ENCODE measurements around the gene IFNAR1.
"Not testable (repeated sequence)": the region's sequence is repeated elsewhere in the genome, so short reads cannot be mapped to it uniquely, and the experiment has no call there.

The IFNAR1 gene

GRCh38 chr21:33348706-33349105, 23.9 kb downstream of the IFNAR1 start:
- H3K27ac ChIP-seq (ENCODE audit: low read depth, low read length), result no peak overlapping the region
- no peaks in the 10 kb centered on the region for H3K79me2 ChIP-seq (ENCODE audit: control insufficient read depth, insufficient read depth, low read length, unreplicated experiment)
- peaks cover 21% of the 10 kb centered on the region; the same call in 1 of the 2 replicates for H3K36me3 ChIP-seq (ENCODE audit: insufficient read depth, low read length)

GRCh38 chr21:33350676-33351075, 25.9 kb downstream of the IFNAR1 start:
- H3K36me3 ChIP-seq (ENCODE audit: insufficient read depth, low read length), result peaks cover 20% of the 10 kb centered on the region; the same call in 1 of the 2 replicates
- no peak overlapping the region for H3K27ac ChIP-seq (ENCODE audit: low read depth, low read length)
- H3K27me3 ChIP-seq (ENCODE audit: insufficient read depth, low read length), result no peaks in the 10 kb centered on the region
- H3K4me1 ChIP-seq (ENCODE audit: control insufficient read depth, insufficient read depth, low read length, unreplicated experiment), result no peaks in the 10 kb centered on the region
- H3K4me3 ChIP-seq (ENCODE audit: low read depth, low read length), result no peak overlapping the region
- H3K79me2 ChIP-seq (ENCODE audit: control insufficient read depth, insufficient read depth, low read length, unreplicated experiment), result no peaks in the 10 kb centered on the region
- no peak overlapping the region for H2AFZ ChIP-seq (ENCODE audit: low read length, unreplicated experiment)

More at GRCh38 chr21:33348706-33349105, 23.9 kb downstream of the IFNAR1 start:
- Histone ChIP-seq H3K4me3 (ENCODE audit: low read depth, low read length) (no peak overlapping the region), H2AFZ (ENCODE audit: low read length, unreplicated experiment) (no peak overlapping the region), H3K27me3 (ENCODE audit: insufficient read depth, low read length) (no peaks in the 10 kb centered on the region), H3K4me1 (ENCODE audit: control insufficient read depth, insufficient read depth, low read length, unreplicated experiment) (no peaks in the 10 kb centered on the region)

- Histone ChIP-seq H3K79me2 (ENCODE audit: control insufficient read depth, insufficient read depth, low read length, unreplicated experiment) (no peaks in the 10 kb centered on the region), H3K36me3 (ENCODE audit: insufficient read depth, low read length) (peaks cover 9% of the 10 kb centered on the region; the same call in 1 of the 2 replicates), H3K4me1 (ENCODE audit: control insufficient read depth, insufficient read depth, low read length, unreplicated experiment) (peaks cover under 1% of the 10 kb centered on the region), H3K27me3 (ENCODE audit: insufficient read depth, low read length) (no peaks in the 10 kb centered on the region), H3K27ac (ENCODE audit: low read depth, low read length) (no peak overlapping the region), H3K4me3 (ENCODE audit: low read depth, low read length) (peak overlapping the region; percentile 17; the same call in 1 of the 2 replicates), H2AFZ (ENCODE audit: low read length, unreplicated experiment) (no peak overlapping the region)
Observed at GRCh38 chr21:33355355-33355754, 30.6 kb downstream of the IFNAR1 start.

- peaks cover 9% of the 10 kb centered on the region; the same call in 1 of the 2 replicates for H3K36me3 ChIP-seq (ENCODE audit: insufficient read depth, low read length)
- H3K4me1 ChIP-seq (ENCODE audit: control insufficient read depth, insufficient read depth, low read length, unreplicated experiment), result peaks cover 6% of the 10 kb centered on the region
- H3K27me3 ChIP-seq (ENCODE audit: insufficient read depth, low read length), result no peaks in the 10 kb centered on the region
- no peak overlapping the region for H3K4me3 ChIP-seq (ENCODE audit: low read depth, low read length)
- no peak overlapping the region for H3K27ac ChIP-seq (ENCODE audit: low read depth, low read length)
- no peak overlapping the region for H2AFZ ChIP-seq (ENCODE audit: low read length, unreplicated experiment)
- H3K79me2 ChIP-seq (ENCODE audit: control insufficient read depth, insufficient read depth, low read length, unreplicated experiment), result no peaks in the 10 kb centered on the region
Observed at GRCh38 chr21:33355996-33356395, 31.2 kb downstream of the IFNAR1 start.

GRCh38 chr21:33357177-33357576, 32.4 kb downstream of the IFNAR1 start:
- no peak overlapping the region for H3K27ac ChIP-seq (ENCODE audit: low read depth, low read length)
- no peak overlapping the region for H2AFZ ChIP-seq (ENCODE audit: low read length, unreplicated experiment)
- peaks cover 5% of the 10 kb centered on the region; the same call in 1 of the 2 replicates for H3K36me3 ChIP-seq (ENCODE audit: insufficient read depth, low read length)
- peaks cover 13% of the 10 kb centered on the region for H3K4me1 ChIP-seq (ENCODE audit: control insufficient read depth, insufficient read depth, low read length, unreplicated experiment)
- no peaks in the 10 kb centered on the region for H3K79me2 ChIP-seq (ENCODE audit: control insufficient read depth, insufficient read depth, low read length, unreplicated experiment)
- H3K4me3 ChIP-seq (ENCODE audit: low read depth, low read length), result no peak overlapping the region
- no peaks in the 10 kb centered on the region for H3K27me3 ChIP-seq (ENCODE audit: insufficient read depth, low read length)

- Histone ChIP-seq H3K4me3 (ENCODE audit: low read depth, low read length) (no peak overlapping the region), H3K36me3 (ENCODE audit: insufficient read depth, low read length) (peaks cover 3% of the 10 kb centered on the region; the same call in 1 of the 2 replicates), H3K27me3 (ENCODE audit: insufficient read depth, low read length) (no peaks in the 10 kb centered on the region), H3K4me1 (ENCODE audit: control insufficient read depth, insufficient read depth, low read length, unreplicated experiment) (peaks cover 13% of the 10 kb centered on the region), H3K27ac (ENCODE audit: low read depth, low read length) (peak overlapping the region; percentile 22; the same call in 1 of the 2 replicates), H3K79me2 (ENCODE audit: control insufficient read depth, insufficient read depth, low read length, unreplicated experiment) (no peaks in the 10 kb centered on the region), H2AFZ (ENCODE audit: low read length, unreplicated experiment) (no peak overlapping the region)
Observed at GRCh38 chr21:33359446-33359845, 34.7 kb downstream of the IFNAR1 start.

GRCh38 chr21:33360281-33360680, 35.5 kb downstream of the IFNAR1 start:
- Histone ChIP-seq H3K36me3 (ENCODE audit: insufficient read depth, low read length) (0 out of 2 replicates have a peak, but pooled peaks cover 3% of the 10 kb centered on the region), H3K4me1 (ENCODE audit: control insufficient read depth, insufficient read depth, low read length, unreplicated experiment) (peaks cover 13% of the 10 kb centered on the region), H3K79me2 (ENCODE audit: control insufficient read depth, insufficient read depth, low read length, unreplicated experiment) (no peaks in the 10 kb centered on the region), H3K27ac (ENCODE audit: low read depth, low read length) (peak overlapping the region; percentile 63), H3K27me3 (ENCODE audit: insufficient read depth, low read length) (no peaks in the 10 kb centered on the region), H2AFZ (ENCODE audit: low read length, unreplicated experiment) (no peak overlapping the region), H3K4me3 (ENCODE audit: low read depth, low read length) (peak overlapping the region; percentile 45)

- peak overlapping the region; percentile 45 for H3K4me3 ChIP-seq (ENCODE audit: low read depth, low read length)
- H3K27ac ChIP-seq (ENCODE audit: low read depth, low read length), result peak overlapping the region; percentile 63
Observed at GRCh38 chr21:33360881-33361602, 36.3 kb downstream of the IFNAR1 start.

GRCh38 chr21:33362044-33362555, 37.3 kb downstream of the IFNAR1 start:
- Histone ChIP-seq H3K4me3 (ENCODE audit: low read depth, low read length) (no peak overlapping the region), H3K36me3 (ENCODE audit: insufficient read depth, low read length) (0 out of 2 replicates have a peak, but pooled peaks cover 3% of the 10 kb centered on the region), H3K27ac (ENCODE audit: low read depth, low read length) (no peak overlapping the region), H2AFZ (ENCODE audit: low read length, unreplicated experiment) (no peak overlapping the region), H3K27me3 (ENCODE audit: insufficient read depth, low read length) (no peaks in the 10 kb centered on the region), H3K79me2 (ENCODE audit: control insufficient read depth, insufficient read depth, low read length, unreplicated experiment) (no peaks in the 10 kb centered on the region), H3K4me1 (ENCODE audit: control insufficient read depth, insufficient read depth, low read length, unreplicated experiment) (peaks cover 13% of the 10 kb centered on the region)

More at GRCh38 chr21:33360881-33361602, 36.3 kb downstream of the IFNAR1 start:
- Histone ChIP-seq H3K27me3 (ENCODE audit: insufficient read depth, low read length) (no peaks in the 10 kb centered on the region), H3K36me3 (ENCODE audit: insufficient read depth, low read length) (0 out of 2 replicates have a peak, but pooled peaks cover 3% of the 10 kb centered on the region), H2AFZ (ENCODE audit: low read length, unreplicated experiment) (peak overlapping the region; percentile 14), H3K4me1 (ENCODE audit: control insufficient read depth, insufficient read depth, low read length, unreplicated experiment) (peaks cover 13% of the 10 kb centered on the region), H3K79me2 (ENCODE audit: control insufficient read depth, insufficient read depth, low read length, unreplicated experiment) (no peaks in the 10 kb centered on the region)

- not testable (repeated sequence) for H3K4me3 ChIP-seq (ENCODE audit: low read depth, low read length); H3K27ac ChIP-seq (ENCODE audit: low read depth, low read length); H3K27me3 ChIP-seq (ENCODE audit: insufficient read depth, low read length); H2AFZ ChIP-seq (ENCODE audit: low read length, unreplicated experiment); H3K36me3 ChIP-seq (ENCODE audit: insufficient read depth, low read length); H3K79me2 ChIP-seq (ENCODE audit: control insufficient read depth, insufficient read depth, low read length, unreplicated experiment)
- H3K4me1 ChIP-seq (ENCODE audit: control insufficient read depth, insufficient read depth, low read length, unreplicated experiment), result peaks cover 13% of the 10 kb centered on the region
Observed at GRCh38 chr21:33363911-33364609, 39.3 kb downstream of the IFNAR1 start.
